ENCODE data around the gene LEAP2. TPM values are rescaled to one million over a fixed set of nuclear protein-coding genes. Genes with fewer than 3 reads are reported as not detected.
"Not testable (repeated sequence)": the region's sequence is repeated elsewhere in the genome, so short reads cannot be mapped to it uniquely, and the experiment has no call there.

Gene LEAP2
- total RNA-seq, 1 donor from 2014 or later = 2.0 TPM

- no peak for DNase-seq
These were observed 32.6 kb upstream of the LEAP2 start for GRCh38 chr5:132840896-132841295.

- DNase-seq = no peak
These were observed 32.2 kb upstream of the LEAP2 start for GRCh38 chr5:132841305-132841704.

GRCh38 chr5:132848270-132848669, 25.2 kb upstream of the LEAP2 start:
- no peak for DNase-seq

GRCh38 chr5:132849347-132849746, 24.1 kb upstream of the LEAP2 start:
- DNase-seq = no peak

DNA sequence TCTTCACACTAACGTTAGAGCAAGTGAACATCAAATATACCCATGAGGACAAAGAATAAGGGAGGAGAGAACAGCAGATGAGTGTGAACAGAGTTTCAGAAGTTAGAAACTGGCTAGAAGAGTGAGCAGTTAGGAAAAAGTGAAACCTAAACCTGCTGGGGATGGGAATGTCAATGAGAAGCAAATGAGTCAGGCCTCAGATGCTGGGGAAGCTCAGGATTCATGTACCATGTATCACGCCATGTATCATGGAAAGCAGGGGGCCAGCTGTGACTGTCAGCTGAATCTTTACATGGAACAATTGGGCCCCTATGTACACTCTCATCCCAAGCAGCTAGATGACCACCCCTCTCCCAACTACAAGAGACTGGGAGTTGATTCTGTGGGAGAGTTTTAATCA, 23.4 kb upstream of the LEAP2 start:
- DNase-seq = no peak

- no peak for DNase-seq
These were observed 20.1 kb upstream of the LEAP2 start for GRCh38 chr5:132853323-132853722.

- DNase-seq = no peak
These were observed 19.7 kb upstream of the LEAP2 start for GRCh38 chr5:132853790-132854189.

DNA sequence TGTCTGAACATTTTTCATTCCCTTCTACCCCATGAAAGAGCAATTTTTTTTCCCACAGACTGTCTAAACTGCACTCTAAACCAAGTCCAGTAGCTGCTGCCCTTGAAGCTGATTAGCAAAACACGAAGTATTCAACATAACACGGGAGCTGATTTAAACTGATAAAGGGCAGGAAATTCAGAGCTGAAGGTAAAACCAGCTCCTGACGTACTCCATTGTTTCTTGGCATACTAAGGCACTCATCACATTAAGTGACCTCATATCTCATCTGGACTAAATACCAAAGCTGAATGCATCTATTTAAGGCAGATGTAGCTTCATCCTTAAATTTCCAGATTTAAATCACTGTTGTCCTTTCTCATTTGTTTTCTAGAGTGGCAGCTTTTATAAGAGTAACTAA, 19.2 kb upstream of the LEAP2 start:
- DNase-seq = no peak

GRCh38 chr5:132854992-132855391, 18.5 kb upstream of the LEAP2 start:
- not testable (repeated sequence) for DNase-seq

DNA sequence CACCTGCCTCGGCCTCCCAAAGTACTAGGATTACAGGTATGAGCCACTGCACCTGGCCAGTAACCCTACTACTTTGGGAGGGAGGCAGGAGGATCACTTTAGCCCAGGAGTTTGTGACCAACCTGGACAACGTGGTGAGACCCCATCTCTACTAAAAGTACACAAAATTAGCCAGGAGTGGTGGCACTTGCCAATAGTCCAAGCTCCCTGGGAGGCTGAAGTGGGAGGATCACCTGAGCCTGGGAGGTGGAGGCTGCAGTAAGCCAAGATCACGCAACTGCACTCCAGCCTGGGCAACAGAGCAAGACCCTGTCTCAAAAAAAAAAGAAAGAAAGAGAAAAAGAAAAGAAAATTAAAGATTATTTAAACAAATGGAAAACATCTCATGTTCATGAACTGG, 17.5 kb upstream of the LEAP2 start:
- DNase-seq = no peak

GRCh38 chr5:132859889-132860437, 13.5 kb upstream of the LEAP2 start:
- DNase-seq = no peak

DNA sequence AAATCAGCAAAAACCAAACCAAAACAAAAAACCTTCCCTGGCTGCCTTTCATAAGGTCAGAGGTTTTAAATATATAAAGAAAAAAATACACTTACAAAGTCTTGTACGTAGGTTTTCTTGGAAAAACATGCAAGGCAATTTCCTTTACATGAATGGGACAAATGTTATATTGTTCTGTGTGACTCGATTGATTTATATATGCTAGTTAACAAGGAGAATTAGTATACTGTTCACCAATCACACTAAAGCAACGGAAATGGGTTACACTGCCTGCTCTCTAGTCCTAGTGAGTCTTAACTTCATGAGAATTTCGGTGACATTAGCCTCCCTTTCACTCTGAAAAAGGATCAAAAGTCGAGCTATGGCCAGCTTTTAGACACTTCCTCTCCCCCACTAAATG, 12.7 kb upstream of the LEAP2 start:
- DNase-seq = no peak

- DNase-seq = no peak
These were observed 7.7 kb upstream of the LEAP2 start for GRCh38 chr5:132865668-132866341.

GRCh38 chr5:132866342-132867045, 7.0 kb upstream of the LEAP2 start, which contains the start of the genes GDF9 and UQCRQ:
TSS of gene GDF9 (minus strand) at chr5:132866469. CDS start at chr5:132864533, 1,936 bp downstream.
TSS of gene UQCRQ (plus strand) at chr5:132866642. CDS start at chr5:132866882, 240 bp downstream.
- DNase-seq = peak; percentile 98

DNA sequence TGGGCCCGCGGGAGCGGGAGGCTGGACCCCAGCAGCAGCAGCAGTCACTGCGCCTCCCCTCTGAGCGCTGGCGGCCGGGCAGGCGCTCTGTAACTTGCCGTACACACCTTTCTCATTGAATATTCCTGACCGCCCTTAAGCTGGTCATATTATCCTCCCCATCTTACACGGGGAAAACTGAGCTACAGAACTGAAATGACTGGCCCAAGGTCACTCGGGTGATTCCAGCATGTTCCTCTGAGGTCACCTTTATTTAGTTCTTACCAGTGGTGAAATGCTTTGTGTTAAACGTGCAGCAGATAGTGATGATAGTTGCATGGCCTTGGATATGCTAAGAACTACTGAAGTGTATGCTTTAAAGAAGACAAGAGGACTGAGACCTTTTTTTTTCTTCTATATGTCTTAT, 6.4 kb upstream of the LEAP2 start:
- no peak for DNase-seq

DNA sequence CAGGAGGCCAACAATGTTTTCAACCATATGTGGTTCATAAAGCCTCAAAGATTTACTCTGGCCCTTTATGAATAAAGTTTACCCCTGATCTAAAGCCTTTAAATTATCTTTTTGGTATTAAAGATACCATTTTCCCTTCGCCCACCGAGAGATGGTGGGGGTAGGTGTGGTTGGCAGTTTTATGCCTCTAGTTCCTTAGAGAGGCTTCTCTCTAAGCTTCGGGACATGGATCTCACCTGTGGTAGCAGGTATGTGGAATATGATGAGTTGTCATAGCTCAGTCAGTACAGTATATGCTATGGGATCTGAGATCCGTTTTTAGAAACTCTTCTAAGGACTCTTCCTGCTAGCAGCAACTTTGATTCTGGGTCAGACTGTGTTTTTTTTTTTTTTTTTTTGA, 4.7 kb upstream of the LEAP2 start:
- DNase-seq = no peak

- no peak for DNase-seq
These were observed 2.7 kb upstream of the LEAP2 start for GRCh38 chr5:132870801-132871200.

GRCh38 chr5:132871459-132872284, 1.8 kb upstream of the LEAP2 start:
- no peak for DNase-seq

DNA sequence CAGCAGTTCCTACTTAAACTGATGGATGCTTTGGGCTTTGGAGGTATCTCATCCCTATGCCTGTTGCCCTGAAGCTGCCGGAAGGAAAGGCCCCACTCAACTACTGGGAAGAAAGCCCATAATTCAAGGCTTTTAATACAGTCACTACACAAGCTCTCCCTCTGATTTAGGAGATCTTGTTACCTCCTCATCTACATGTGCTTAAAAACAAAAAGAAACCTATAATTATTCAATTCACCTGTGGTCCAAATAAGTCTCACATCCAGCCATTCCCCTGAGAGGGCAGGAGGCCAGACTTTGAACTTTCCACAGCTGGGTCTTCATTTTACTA, 715 bp upstream of the LEAP2 start:
- DNase-seq = no peak

- DNase-seq = no peak
These were observed 433 bp downstream of the LEAP2 start for GRCh38 chr5:132873930-132874271.

- no peak for DNase-seq
These were observed 2.7 kb downstream of the LEAP2 start for GRCh38 chr5:132876020-132876759.

DNA sequence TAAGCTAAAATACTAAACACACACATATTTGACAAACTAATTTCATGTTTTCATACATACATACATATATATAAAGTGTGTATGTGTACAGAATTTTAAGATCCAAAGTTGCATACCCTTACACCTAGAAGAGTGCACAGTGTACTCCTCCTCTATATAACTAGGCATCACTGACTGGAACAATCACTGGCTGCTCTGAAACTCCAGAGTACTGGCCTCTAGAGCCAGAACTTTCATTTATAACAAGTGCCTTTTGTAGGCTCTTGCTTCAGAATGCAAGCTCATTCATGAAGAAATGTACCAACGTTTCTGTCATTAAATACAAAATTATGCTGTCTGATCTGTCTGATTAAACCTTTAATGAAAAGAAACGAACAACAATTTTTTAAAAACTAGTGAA, 4.0 kb downstream of the LEAP2 start:
- DNase-seq = no peak
